Dermis microvascular lymphatic vessel endothelial cell (primary cell): ENCODE measurements around the gene EDA. TPM values are rescaled to one million over a fixed set of nuclear protein-coding genes. Genes with fewer than 3 reads are reported as not detected.

ENCODE experiments used
- DNase-seq, 2 donors: peaks; one replicate each; pipeline versions ENCODE4 v3.0.0 to v3.0.0-alpha.2; 2010; ENCODE audit warnings: low read depth in 2 of 2
- total RNA-seq: library from RNA; depleted of rRNA; stranded (reverse); fragments of >200 nt; gene quantifications from 2 replicates; pipeline ENCODE4 v1.2.1, GENCODE V29; 2014

EDA gene
- total RNA-seq, 1 donor from 2014 or later: 1.2 TPM

DNA sequence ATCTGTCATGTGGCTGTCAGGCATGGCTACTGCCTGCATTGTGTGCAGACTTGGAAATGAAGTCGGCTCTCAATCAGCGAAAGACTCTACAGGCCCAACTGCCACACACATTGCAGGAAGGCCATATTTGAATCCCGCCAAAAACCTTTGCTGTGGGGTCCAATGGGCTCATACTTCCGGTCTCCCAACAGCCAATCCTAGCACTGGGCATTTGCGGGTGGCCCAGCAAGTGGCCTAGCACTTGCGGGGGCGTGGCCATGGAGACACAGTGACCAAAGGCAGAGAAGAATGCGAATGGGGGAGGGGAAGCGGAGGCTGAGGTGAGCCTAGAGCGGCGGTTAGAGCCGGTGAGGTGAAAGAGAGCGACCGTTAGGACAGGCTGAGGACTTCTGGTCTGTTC lies 446.2 kb downstream of the EDA start, which contains the start of gene OTUD6A:
Gene OTUD6A (plus strand): TSS at position 382 of the 400 bp plus-strand sequence. CDS start 68 bp downstream, outside the sequence.
- no peak for DNase-seq

DNA sequence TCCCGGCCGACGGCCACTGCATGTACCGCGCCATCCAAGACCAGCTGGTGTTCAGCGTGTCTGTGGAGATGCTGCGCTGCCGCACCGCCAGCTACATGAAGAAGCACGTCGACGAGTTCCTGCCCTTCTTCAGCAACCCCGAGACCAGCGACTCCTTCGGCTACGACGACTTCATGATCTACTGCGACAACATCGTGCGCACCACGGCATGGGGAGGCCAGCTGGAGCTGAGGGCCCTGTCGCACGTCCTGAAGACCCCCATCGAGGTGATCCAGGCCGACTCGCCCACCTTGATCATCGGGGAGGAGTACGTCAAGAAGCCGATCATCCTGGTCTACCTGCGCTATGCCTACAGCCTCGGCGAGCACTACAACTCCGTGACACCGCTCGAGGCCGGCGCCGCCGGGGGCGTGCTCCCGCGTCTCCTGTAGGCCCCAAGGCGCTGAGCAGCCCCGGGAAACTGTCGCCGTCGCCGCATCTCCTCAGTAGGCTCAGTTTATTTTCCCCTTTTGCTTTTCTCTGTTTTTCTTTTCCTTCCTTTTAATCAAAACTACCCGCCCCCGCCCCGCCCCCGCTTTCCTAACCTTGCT lies 447.1 kb downstream of the EDA start:
- DNase-seq: no peak

- DNase-seq: no peak
Measured at GRCh38 chrX:70066646-70067045, 450.7 kb downstream of the EDA start.

DNA sequence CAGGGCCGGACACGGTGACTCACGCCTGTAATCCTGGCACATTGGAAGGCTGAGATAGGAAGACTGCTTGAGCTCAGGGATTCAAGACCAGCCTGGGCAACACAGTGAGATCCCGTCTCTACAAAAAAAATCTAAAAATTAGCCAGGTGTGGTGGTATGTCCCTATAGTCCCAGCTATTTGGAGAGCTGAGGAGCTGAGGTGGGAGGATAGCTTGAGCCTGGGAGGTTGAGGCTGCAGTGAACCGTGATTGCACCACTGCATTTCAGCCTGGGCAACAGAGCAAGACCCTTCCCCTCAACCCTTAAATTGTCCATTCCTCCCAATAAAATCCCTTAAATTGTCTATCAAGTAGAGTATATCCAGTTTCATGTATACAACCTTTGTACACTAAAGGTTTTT lies 463.4 kb downstream of the EDA start:
- DNase-seq: no peak

DNA sequence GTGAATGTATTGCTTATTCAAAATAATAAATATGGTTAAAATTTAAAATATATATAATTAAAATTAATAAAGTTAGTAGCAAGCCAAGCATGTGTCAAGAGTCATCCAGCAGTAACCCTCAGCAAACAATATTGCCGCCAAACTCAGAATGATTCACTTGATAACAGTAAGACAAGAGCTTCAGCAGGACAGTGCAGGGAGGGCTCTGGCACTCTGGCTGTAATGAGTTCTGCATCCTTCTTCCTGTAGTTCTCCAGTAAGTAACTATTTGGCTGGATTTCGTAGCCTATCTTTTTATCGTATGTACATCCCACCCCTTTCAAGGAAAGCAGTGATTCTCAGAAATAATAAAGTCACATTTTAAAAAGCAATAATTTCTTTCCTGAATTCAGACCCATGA lies 464.0 kb downstream of the EDA start:
- DNase-seq: no peak

GRCh38 chrX:70082723-70083122 lies 466.8 kb downstream of the EDA start:
- DNase-seq: no peak

- DNase-seq: no peak
Measured at GRCh38 chrX:70084592-70085240, 468.8 kb downstream of the EDA start.

DNA sequence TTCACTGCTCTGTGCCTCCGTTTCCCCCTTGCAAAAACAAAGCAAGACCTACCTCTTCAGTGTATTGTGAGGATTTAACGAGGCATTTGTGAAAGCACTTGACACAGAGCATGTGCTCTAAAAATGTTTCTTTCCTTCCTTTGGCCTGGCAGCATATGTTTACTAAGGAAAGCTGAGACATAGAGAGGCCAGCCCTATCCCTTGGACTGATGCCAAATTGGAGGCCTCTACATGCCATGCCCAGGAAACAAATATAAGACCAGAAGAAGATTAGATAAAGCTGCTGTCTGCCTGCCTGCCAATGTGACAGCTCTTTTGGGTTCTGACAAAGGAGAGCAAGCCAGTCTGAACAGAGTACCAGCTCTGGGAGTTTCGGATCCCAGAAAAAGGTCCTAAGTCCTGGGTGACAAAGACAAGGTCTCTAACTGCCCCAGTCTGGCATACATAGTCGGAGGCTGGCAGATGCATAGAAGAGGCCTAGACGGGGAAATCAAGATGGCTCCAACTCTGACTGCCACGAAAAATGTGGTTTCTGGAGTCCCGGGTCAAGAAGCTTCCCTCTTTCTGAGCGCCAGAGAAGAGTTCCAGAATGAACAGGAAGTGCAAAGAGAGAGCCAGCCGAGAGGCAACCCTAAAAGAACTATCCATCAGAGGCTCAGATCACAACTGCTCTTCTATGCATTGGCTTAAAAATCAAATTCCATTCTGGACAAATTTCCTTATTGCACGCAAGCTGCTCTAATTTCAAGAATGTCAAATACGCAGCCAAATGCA lies 472.1 kb downstream of the EDA start:
- DNase-seq: peak in 1 of 2 donors; percentile 72

- no peak for DNase-seq
Measured at GRCh38 chrX:70088751-70089150, 472.8 kb downstream of the EDA start.

Other genes starting within 250 kb of the EDA start
- gene NALF2, start 111.8 kb upstream of the EDA start, total RNA-seq: 0.13 and 0.51 TPM in 2 replicates